Jurkat, Clone E6-1 (cell line): Measurements from ENCODE around the gene WNK2.

Experiments
- DNase-seq: peaks from one replicate; pipeline ENCODE4 v3.0.0-alpha.2; 2011; ENCODE audit warnings: low read depth, low spot score
- H3K4me3 ChIP-seq: 2 replicates; pipeline ENCODE4 v1.5.1; 2011; ENCODE audit warnings: mild to moderate bottlenecking, low read length, control low read depth, moderate library complexity

WNK2 gene

DNA sequence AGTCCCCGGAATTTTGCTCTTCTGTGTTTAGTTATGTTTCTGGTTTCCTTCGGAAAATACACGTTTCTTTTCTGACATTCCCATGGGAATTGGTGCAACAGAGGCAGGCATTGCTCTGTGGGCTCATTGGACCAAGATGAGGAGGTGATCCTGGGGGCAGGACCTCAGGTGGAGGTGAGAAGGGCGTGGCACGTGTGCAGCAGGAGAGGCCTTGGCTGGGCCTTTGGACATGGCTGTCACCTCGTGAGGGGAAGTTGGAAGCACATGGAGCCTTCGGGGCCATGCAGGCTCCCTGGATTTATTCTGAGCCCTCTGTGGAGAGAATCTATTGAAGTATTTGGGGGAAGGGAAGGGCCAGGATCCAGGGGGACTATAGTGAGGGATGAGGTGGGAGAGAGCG, 44.5 kb downstream of the WNK2 start:
- H3K4me3 ChIP-seq: no peak overlapping the region
- no peak for DNase-seq

DNA sequence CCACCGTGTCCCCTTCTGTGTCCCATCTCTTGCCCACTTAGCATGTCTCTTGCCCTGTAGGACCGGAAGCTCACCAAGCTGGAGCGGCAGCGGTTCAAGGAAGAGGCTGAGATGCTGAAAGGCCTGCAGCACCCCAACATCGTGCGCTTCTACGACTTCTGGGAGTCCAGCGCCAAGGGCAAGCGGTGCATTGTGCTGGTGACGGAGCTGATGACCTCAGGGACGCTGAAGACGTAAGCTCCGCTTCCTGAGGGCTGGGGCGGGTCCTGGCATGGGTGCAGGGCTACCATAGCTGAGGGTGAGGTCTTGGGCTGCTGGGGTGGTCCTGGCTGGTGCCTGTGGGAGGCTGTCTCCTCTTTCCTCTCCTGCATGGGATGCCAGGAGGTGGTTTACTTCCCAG, 45.7 kb downstream of the WNK2 start:
- DNase-seq: no peak
- no peak overlapping the region for H3K4me3 ChIP-seq

DNA sequence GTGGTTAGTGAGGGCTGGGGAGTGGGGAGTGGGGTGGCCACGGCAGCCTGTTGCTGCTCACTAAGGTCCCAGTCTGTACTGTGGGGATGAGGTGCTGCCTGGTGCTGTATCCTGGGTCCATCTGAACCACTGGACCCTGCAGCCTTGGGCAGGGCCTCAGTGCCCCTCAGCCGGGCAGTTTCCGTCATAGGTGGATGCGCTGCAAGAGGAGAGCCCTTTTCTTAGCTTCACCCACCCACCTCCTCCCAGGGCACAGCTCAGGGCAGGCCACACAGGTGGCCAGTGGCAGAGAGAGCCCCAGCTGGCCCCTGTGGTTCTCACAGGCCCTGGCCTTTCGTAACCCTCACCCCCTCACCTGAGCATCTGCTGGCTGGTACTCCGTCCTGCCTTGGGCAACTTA, 46.2 kb downstream of the WNK2 start:
- DNase-seq: no peak
- H3K4me3 ChIP-seq: no peak overlapping the region

DNA sequence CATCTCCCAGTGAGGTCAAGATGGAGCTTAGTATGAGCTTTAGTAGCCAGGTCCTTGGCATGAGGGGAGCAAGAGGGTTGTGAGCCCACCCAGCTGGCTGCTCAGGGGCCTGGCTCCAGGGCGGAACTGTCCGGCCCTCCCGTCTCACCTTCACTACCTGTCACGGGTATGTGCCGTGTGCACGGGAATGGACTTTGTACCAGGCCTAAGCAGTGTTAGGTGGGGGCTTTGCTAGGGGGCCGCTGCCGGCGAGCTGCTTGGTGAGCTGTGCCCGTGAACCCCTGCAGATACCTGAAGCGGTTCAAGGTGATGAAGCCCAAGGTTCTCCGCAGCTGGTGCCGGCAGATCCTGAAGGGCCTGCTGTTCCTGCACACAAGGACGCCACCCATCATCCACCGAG, 46.7 kb downstream of the WNK2 start:
- DNase-seq: no peak
- no peak overlapping the region for H3K4me3 ChIP-seq

DNA sequence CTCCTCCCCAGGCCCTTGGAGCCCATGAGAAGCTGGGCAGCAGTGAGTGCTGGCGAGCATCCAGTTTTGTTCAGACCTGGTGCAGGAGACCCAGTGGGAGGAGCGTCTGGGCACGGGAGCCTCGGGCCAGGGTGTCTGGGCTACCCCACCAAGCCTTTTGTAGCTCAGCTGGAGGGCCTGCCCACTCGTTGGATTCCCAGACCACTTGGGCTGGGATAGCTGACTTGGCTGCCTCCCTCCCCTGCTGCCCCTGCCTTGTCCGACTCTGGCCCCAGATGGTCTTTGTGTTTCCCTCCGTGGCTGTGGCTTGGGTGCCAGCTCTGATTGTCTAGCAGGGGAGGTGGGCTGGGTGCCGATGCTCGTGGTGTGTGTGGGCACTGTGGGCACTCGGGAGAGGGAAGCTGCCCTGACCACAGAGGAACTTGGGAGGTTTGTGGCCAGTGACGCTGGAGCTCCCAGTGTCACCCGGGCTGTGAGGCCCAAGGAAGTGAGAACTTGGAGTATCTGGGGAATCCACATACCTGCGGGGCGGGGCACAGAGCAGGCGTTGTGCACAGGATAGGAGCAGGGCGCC, 47.3 kb downstream of the WNK2 start:
- no peak overlapping the region for H3K4me3 ChIP-seq
- DNase-seq: no peak

DNA sequence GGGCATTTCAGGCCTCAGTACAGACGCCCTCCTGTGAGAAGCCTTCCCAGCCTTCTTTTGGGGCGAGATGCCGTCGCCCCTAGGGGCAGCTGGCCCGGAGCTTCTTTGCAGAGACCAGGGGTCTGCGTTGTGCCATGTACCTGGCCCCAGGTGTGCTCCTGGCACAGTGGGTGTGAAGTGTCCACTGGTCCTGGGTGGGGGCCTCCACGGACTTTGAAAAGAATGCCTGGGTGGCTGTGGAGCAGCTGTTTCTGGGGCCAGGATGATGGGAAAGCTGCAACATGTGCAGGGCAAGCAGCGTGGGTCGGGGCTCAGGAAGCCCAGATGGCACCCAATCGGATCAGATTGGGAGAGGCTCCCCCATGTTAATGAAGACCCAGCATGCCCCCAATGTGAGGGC, 47.8 kb downstream of the WNK2 start:
- no peak overlapping the region for H3K4me3 ChIP-seq
- no peak for DNase-seq

DNA sequence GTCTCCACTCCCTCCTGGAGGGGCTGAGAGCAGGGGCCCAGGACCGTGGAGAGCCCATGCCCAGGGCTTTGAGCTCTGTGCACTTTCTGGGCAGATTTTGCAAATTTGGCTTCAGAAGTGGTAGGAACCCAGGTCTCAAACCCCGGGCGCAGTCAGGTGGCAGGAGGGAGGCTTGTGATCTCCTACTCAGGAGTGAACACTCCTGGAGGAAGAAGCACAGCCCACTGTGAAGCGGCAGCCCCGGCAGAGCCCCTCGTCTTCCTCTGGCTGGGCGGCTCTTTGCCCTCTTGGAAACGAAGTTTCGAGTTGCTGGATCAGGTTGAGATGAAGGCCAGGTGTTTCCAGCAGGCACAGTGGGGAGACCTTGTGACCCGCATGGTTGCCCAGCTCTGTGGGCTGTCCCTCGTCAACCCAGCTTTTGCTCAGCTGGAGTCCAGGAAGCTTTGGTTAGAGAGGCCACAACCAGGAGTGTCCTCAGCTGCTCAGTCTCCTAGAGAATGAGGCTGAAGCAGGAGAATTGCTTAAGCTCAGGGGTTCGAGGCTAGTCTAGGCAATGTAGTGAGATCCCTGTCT, 48.5 kb downstream of the WNK2 start:
- no peak overlapping the region for H3K4me3 ChIP-seq
- no peak for DNase-seq

DNA sequence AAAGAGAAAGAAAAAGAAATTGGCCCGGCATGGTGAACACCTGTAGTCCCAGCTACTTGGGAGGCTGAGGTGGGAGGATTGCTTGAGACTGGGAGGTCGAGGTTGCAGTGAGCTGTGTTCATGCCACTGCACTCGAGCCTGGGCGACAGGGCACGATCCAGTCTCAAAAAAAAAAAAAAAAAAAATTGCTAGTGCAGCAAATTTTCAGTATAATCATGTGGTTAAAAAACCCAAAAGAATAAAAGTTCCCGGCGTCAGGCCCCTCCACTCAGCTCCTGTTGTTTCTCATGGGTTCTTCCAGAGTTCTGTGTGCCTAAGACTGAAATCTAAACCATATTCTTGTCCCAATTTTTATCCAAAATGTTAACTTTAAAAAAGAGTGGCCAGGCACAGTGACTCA, 49.1 kb downstream of the WNK2 start:
- H3K4me3 ChIP-seq: no peak overlapping the region
- no peak for DNase-seq

DNA sequence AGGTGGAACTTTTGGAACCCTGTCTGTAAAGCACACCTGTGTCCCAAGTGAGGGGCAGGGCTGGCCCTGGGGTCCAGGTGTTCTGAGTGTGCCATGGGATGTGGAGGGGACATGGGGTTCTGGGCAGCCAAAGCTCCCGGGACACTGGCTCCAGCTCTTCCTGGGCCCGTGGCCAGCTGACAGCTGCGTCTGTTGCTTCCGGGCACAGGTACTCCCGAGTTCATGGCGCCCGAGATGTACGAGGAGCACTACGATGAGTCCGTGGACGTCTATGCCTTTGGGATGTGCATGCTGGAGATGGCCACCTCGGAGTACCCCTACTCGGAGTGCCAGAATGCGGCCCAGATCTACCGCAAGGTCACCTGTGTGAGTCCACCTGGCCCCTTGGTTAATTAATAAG, 50.7 kb downstream of the WNK2 start:
- no peak for DNase-seq
- H3K4me3 ChIP-seq: no peak overlapping the region

DNA sequence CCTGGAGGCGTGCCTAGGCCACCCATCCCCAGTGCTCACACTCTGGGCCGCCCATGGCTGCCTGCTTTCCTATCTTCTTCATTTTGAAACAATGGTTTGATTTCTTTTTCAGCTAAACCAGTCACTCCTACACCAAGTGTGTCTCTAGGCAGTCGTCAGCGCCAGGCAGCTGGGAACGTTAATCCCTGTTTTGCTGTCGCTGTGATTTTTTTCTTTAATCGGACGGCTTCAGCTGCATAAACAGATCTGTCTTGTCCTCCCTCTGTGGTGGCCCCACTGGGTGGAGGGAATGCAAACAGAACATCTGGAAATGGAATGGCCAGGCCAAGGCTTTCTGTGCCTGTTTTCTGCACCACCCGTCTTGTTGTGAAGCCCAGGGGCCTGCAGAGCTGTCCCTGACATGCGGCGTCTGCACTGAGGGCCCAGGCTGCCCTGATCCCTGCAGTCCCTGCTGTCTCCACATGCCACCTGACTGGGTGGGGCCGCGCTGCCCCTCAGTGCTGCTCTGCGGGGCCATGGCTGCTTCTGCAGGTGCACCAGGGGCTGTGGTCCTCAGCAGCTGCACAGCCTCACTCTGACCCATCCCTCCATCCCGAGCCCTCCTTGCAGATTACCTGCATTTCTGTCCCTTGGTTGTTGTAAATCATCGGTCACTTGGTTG, 51.5 kb downstream of the WNK2 start:
- no peak overlapping the region for H3K4me3 ChIP-seq
- DNase-seq: no peak

DNA sequence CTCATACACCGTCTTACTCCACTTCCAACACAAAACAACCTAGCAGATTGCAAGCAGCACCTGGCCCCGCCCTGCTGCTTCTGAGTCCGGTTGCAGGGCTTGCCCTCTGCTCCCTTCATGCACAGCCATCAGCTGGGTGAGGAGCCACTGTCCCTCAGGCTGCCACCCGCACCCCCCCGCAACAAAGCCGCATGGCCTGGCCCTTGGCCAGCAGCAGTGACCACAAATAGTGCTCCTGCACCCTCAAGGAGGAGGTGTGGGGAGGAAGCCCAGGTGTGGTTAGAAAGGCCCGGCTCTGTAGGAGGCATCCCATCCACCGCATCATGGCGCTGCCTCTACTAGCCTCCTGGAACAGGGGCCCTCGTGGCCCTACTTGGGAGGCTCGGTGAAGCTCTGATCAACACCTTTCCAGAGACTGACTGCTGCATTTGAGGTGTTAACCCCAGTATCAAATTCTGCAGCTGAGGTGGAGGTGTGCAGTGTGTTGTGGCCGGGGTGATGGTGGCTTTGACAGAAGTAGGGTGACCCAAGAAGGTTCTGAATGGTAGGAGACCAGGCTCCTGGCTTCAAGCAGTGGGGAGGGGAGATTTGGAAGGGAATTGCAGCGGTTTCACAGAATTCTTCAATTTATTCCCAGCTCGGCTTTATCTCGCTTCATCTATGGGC, 52.7 kb downstream of the WNK2 start:
- no peak overlapping the region for H3K4me3 ChIP-seq
- no peak for DNase-seq

DNA sequence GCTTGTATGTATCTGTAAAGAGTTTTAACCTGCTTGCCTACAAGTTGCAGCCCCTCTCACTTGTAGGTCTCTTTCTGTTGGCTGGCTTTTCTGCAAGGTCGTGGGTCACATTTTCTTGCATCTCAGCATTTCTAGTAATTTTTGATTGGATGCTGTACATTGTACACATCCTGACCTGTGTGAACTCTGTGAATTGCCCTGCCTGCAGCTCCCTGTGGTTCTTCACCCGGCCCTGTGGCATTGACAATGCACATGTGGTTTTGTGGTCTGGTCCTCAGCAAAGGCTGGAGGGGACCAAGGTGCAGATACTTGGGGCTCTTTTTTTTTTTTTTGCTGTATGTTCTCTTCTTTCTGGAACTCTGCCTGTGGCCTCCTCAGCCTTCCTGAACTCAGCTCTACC, 53.6 kb downstream of the WNK2 start:
- no peak overlapping the region for H3K4me3 ChIP-seq
- peak; percentile 60 for DNase-seq

DNA sequence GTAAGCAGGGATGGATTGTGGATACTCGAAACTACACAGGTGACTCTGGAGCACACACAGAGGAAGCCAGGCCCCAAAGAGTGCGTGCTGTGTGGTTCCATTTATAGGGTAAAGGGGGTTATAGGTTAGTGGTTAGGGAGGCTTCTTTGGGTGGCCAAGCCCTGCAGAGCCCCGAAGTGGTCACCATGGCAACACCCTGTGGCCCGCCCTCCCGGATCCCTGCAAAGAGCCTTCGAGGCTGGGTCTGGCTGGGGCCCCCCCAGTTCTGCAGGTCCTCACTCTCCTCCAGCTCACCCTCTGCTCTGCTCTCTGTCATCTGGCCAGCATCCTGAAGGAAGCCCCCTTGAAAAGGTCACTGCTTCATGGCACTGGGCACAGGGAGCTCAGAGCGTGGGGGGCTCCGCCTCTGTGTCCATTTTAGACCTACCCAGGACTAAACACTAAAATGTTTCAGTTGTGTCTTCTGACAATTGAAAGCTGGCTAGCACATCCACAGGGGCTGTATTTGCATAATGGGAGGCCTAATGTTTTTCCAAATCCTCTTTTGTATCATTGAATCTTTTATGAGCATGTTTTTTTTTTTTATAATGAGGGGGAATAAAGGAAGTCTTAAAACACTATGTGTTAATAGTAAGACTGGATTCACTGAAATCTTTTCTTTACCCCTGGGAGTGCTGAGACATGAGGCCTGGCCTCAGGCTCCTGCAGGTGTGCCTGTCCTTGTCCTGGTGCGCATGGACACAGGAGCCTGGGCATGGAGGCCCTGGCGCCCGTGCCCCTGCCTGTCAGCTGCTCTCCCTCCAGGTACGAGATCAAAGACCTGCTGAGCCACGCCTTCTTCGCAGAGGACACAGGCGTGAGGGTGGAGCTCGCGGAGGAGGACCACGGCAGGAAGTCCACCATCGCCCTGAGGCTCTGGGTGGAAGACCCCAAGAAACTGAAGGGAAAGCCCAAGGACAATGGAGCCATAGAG, 55.3 kb downstream of the WNK2 start:
- DNase-seq: no peak
- H3K4me3 ChIP-seq: no peak overlapping the region

DNA sequence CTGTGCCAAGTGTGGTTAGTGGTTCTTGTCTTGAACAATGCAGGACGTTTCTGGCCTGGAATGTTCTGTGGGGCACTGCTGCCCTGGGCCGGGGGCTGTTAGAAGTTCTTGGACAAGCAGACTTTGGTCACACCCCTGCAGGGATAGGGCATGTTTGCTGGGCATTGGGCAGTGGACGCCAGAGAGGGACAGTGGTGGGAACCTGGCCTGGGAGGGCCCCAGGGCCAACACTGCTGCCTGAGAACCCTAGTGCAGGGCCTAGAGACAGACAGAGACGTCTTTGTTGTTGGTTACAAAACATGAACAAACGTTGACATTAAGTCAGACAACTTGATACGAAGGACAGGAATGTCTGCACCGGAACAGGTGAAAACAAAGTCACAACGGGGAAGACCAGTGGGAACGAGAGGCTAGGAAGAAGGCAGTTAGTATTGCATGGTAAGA, 57.0 kb downstream of the WNK2 start:
- no peak for DNase-seq
- H3K4me3 ChIP-seq: no peak overlapping the region

DNA sequence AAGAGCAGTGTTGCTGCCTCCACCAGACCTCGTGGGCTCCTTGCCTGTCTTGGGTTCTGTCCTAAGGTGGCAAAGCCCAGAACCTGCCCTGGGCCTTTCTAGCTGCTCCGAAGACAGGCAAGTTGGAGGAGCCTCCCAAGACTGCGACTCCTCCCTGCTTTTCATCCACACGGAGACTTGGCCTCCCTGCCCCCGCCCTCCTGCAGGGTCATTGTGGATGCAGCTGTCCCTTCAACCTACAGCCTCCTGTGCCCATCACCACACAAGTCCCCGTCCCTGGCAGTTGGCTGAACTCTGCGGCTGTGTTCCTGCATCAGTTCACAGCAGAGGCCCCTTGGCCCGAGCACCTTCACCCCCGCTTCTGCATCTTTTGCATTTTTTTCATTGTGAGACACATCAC, 59.2 kb downstream of the WNK2 start:
- no peak overlapping the region for H3K4me3 ChIP-seq
- DNase-seq: no peak

DNA sequence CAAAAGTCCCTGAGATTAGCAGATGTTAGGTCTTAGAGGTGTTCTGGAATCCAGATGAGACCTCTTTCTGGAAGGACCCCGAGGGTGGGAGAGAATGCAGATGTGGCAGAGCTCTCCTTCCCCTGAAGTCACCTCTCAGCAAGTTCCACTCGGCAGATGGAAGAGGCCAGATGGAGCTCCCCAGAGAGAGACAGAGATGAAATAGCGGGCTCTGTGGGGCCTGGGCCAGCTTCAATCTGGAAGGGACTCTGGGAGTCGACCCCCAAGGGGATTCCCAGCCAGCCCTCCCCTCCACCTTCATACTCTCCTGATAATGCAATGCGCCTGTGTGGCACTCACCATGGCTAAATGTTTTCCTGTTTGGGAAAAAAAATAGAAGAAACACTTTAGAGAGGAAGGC, 60.2 kb downstream of the WNK2 start:
- H3K4me3 ChIP-seq: no peak overlapping the region
- no peak for DNase-seq

DNA sequence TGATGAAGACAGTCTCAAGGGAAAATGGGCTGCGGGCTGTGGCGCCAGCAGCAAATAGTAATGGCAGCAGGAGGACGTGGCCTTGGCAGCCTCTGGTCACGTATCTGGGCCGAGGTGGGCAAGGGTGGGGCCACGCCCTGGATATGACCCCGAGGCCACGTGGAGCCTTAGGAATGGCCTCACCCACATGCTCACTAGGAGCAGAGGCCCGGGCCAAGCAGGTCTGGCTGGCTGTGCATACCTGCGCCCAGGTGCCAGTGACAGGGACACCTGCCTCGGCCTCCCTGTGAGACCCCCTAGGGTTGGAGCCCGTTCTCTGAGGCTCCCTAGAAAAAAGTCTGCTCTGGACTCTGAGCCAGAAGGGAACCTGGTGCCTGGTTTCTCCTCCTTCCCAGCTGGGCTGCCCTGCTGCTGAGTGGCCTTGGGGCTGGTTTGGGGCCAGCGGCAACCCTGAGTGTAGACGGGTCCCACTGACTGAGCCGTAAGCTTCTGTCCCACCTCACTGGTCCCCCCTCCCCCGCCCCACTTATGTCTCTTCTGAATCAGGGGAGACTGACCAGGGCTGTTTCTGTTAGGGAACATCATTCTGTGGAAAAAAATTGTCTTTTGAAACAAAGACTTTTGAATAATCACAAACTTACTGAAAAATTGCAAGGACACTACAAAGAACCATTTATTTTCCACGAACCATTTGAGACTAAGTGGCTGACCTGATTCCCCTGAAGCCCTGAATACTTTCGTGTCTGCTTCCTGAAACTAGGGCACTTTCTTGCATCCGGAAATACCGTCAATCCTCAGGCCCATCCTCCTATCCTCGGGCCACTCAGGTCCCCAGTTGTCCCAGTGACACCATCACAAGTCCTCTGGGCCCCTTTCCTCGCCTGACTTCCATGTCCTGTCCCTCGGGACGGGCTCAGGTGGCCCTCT, 60.8 kb downstream of the WNK2 start:
- H3K4me3 ChIP-seq: no peak overlapping the region
- DNase-seq: no peak

DNA sequence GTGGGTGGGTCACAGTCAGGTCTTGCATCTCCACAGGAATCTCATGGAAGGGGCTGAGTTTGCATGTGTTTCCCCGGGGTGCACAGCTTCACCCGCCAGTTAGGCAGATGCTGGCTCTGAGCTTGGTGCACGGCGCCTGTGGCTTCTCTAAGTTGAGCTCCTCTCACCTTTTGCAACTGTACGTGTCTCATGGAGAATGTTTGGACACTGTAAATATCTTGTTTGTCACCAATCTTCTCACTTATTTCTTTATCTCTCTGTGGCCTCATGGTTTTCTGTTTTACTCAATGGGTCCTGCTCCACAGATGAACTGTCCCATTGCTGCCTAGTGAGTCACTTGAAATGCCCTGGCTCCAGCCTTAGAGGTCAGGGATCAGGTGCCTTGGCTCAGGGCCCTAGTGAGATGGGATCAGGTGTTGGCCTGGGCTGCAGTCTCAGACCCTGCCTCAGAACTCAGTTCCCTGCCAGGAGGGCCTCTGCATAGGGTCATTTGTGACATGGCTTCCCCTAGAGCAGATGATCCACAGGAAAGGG, 61.6 kb downstream of the WNK2 start:
- no peak for DNase-seq
- no peak overlapping the region for H3K4me3 ChIP-seq
